GM19397 (cell line): Measurements from ENCODE around the gene ZMYM5.
A peak's percentile ranks its signal among the peaks of the same experiment; 100 is the strongest.
"Not testable (repeated sequence)": the region's sequence is repeated elsewhere in the genome, so short reads cannot be mapped to it uniquely, and the experiment has no call there.

Experiments used
- ATAC-seq: cut with Tn5 transposase; IDR thresholded peaks from one replicate; pipeline ENCODE4 v1.9.1; 2021; ENCODE audit warnings: mild to moderate bottlenecking, moderate library complexity; ENCODE audit not compliant: unreplicated experiment

Gene ZMYM5

GRCh38 chr13:19863323-19864023 lies at the start of gene ZMYM5:
Gene ZMYM5, minus strand, starts transcription at chr13:19863649. Its CDS starts 11,469 bp downstream, at chr13:19852180.
- peak; percentile 88 for ATAC-seq

DNA sequence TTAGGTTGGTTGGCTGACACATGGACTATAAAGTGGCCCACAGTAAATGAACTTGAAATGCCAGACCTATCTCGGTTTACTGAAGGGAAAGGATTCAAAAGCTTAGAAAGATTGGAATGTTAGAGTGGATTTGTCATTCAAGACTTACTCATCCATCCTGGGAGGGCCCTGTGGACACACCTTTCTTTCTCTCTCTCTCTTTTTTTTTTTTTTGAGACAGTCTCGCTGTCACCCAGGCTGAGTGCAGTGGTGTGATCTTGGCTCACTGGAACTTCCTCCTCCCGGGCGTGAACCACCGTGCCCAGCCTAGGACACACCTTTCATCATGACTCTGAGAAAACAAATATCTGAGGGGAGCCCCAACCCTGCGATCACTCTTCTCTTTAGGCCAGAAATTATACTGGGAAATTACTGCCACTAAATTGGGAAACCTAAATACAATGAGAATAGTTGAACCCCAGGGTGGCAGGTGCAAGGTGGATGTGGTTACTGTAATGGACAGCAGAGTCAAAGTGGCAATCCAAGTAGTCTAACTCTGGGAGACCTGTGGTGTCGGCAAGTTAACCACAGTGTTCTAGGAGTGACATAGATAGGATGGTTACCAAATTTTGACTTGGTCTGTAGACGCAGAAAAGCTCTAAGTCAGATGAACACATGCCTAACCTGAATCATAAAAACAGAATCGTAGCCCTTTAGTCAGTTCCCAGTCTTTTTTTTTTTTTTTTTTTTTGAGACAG lies 47.1 kb upstream of the ZMYM5 start:
- ATAC-seq: no peak

DNA sequence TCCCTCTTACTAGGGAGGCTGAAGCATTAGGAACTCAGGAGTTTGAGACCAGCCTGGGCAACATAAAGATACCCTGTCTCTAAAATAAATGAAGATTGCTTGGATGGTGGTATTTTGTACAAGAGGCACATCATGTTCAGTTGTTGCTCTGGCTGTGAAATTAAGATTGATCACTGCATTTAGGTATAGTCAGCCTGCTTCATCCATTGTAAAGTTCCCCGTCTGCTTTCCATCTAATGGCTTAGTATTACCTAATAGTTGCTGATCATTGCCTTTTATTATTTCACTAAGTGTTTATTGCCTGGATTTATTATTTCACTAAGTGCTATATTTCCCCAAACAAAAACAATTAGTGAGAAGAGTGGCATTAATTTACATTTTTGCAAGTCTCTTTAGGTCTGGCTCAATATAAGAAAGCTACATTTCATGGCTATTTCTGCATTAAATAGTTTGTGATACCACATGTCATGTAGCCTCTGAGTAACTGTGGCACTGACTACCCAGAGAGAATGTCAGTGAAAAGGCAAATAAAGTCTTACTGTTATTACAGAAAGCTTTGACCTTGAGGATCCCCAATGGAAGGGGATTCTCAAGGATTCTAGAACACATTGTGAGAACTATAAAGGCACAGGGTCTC lies 45.0 kb upstream of the ZMYM5 start:
- ATAC-seq: no peak

DNA sequence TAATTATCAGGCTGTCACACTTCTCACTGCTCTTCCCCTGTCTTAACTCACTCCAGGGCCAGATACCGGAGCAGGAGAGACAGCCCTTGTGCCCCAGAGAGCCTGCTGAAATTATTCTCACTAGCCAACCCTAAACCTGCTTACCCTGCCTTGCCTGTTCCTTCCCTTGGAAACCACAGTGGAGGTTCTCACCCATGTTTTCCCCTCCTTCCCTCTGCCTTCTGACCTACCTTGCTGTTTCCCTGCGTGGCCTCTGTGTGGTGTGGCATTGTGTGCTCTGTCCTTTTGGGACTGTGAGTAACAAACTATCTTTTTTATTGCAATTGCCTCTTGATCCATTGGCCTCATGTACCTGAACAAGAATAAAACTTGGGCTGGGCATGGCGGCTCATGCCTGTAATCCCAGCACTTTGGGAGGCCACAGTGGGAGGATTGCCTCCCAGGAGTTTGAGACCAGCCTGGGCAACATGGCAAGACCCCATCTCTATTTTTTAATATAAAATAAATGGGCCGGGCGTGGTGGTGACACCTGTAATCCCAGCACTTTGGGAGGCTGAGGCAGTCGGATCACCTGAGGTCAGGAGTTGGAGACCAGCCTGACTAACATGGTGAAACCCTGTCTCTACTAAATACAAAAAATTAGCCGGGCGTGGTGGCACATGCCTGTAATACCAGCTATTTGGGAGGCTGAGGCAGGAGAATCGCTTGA lies 42.2 kb upstream of the ZMYM5 start:
- ATAC-seq: not testable (repeated sequence)

DNA sequence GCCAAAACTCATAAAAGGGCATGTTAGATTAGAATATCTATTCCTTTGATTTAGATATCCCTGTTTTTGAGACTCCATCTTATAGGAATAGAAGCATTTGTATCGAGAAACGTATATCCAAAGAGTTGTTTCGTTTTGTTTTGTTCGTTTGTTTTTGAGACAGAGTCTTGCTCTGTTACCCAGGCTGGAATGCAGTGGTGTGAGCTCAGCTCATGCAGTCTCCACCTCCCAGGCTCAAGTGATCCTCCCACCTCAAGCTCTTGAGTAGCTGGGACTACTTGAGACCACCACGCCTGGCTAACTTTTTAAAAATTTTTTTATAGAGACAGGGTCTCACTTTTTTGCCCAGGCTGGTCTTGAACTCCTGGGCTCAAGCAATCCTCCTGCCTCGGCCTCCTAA lies 26.6 kb upstream of the ZMYM5 start:
- ATAC-seq: no peak

GRCh38 chr13:19888799-19889198 lies 25.4 kb upstream of the ZMYM5 start:
- ATAC-seq: no peak

DNA sequence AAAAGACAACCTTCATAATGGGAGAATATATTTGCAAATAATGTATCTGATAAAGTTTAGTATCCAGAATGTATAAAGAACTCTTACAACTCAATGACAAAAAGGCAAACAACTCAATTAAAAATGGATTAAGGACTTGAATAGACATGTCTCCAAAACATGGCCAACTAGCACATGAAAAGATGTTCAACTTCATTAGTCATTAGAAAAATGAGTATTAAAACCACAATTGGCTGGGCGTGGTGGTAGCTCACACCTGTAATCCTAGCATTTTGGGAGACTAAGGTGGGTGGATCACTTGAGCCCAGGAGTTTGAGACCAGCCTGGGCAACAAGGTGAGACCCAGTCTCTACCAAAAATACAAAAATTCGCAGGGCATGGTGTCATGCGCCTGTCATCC lies 18.8 kb upstream of the ZMYM5 start:
- no peak for ATAC-seq

DNA sequence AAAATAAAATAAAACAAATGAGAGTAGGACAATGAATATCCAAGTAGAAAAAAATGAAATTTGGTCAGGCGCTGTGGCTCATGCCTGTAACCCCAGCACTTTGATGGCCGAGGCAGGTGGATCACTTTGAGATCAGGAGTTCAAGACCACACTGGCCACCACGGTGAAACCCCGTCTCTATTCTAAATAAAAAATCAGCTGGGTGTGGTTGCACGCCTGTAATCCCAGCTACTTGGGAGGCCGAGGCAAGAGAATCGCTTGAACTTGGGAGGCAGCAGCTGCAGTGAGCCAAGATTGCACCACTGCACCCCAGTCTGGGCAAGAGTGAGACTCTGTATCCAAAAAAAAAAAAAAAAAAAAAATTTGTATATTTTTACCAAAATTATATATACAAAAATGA lies 18.2 kb upstream of the ZMYM5 start:
- no peak for ATAC-seq

DNA sequence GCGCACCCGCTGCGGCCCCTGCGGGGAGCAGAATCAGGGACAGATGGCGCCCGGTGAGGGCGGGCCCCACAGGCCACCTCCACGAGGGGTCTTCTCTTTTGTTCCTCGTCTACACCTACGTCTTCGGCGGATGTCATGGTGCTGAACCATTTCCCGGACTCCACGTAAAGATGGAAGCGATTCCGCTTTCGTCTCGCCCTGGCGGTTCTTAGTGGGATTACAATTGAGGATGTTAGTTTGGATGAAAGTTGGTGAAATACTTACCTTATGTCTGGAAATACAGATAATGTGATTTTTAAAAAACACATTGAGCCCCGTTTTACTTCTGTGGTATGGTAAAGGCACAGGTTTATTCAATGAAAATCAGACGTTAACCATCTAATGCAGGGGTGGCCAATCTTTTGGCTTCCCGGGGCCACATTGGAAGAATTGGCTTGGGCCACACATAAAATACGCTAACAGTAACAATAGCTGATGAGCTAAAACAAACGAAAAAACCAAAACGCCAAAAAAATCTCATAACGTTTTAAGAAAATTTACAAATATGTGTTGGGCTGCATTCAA lies 1.4 kb upstream of the ZMYM5 start:
- ATAC-seq: no peak

GRCh38 chr13:19864024-19864745 lies 736 bp upstream of the ZMYM5 start:
- peak; percentile 31 for ATAC-seq

- peak; percentile 20 for ATAC-seq
These were observed 752 bp downstream of the ZMYM5 start for GRCh38 chr13:19862481-19863313.

DNA sequence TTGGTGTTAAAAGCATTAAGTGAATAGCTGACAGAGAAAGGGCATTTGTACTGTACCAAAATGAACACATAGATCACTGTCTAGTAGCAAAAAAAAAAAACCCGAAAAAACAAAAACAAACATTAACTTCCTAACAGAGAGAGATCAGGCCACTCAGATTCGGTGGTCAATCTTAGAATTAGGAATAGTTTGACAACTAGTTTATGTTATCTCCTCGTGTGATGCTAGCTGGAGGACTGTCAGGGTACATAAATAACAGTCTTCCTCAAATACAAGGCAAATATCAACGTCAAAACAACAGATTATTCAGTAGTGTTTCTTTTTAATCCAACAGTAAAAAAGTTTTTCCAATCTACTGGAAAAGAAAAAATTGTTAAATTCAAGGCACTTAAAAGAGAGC lies 1.7 kb downstream of the ZMYM5 start:
- ATAC-seq: no peak

- no peak for ATAC-seq
These were observed 2.4 kb downstream of the ZMYM5 start for GRCh38 chr13:19860884-19861655.

DNA sequence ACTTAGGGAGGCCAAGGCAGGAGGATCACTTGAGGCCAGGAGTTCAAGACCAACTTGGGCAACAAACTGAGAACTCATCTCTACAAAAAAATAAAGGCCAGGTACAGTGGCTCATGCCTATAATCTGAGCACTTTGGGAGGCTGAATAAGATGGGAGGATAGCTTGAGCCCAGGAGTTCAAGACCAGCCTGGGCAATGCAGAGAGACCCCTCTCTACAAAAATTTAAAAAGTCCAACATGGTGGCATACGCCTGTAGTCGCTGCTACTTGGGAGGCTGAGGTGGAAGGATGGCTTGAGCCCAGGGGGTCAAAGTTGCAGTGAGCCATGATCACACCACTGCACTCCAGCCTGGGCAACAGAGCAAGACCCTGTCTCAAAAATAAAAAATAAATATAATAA lies 5.8 kb downstream of the ZMYM5 start:
- not testable (repeated sequence) for ATAC-seq

- no peak for ATAC-seq
These were observed 10.7 kb downstream of the ZMYM5 start for GRCh38 chr13:19852766-19853165.

GRCh38 chr13:19845758-19846157 lies 17.7 kb downstream of the ZMYM5 start:
- no peak for ATAC-seq

DNA sequence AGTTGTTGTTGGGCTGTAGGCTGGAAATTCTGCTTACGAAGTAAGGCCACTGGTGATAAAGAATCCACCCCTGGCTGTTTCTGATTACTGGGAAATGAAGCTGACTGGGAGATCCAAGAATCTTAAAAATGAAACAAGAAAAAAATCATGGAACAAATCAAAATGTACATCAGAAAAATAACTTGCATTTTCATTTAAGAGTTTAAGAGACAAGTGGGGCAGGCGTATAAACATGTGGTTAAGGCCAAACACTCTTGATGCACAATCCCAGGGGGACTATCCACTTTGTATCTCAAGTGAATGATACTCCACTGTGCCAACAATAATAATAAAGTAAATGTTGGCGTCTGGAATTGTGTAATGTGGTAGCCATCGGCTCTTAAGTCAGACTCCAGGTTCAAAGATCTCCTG lies 24.6 kb downstream of the ZMYM5 start:
- no peak for ATAC-seq

GRCh38 chr13:19836472-19836871 lies 27.0 kb downstream of the ZMYM5 start:
- no peak for ATAC-seq

- no peak for ATAC-seq
These were observed 28.7 kb downstream of the ZMYM5 start for GRCh38 chr13:19834704-19835103.
